HepG2 (cell line): ENCODE measurements around the gene SLC5A5. TPM values are rescaled to one million over a fixed set of nuclear protein-coding genes. Genes with fewer than 3 reads are reported as not detected.
A peak's percentile ranks its signal among the peaks of the same experiment; 100 is the strongest.

Experiments used
- AHR ChIP-seq: IDR thresholded peaks from 2 replicates; pipeline ENCODE4 v1.6.1; 2018; ENCODE audit warnings: missing genetic modification reagents, missing compliant biosample characterization
- ELF1 ChIP-seq: sonication (generic); formaldehyde crosslinking; IDR thresholded peaks from 2 replicates; pipeline ENCODE4 v1.4.0; 2020; ENCODE audit warnings: missing genetic modification reagents
- ELF4 ChIP-seq: sonication (generic); formaldehyde crosslinking; IDR thresholded peaks from 2 replicates; pipeline ENCODE4 v1.5.0; 2020; ENCODE audit warnings: missing genetic modification reagents, mild to moderate bottlenecking, moderate library complexity, borderline replicate concordance
- ETV5 ChIP-seq: IDR thresholded peaks from 2 replicates; pipeline ENCODE4 v1.6.1; 2018; ENCODE audit warnings: missing biosample characterization, missing genetic modification reagents, inconsistent platforms, borderline replicate concordance
- HNRNPUL1 ChIP-seq: fragments of 200-400 bp; formaldehyde crosslinking; IDR thresholded peaks from 2 replicates; pipeline ENCODE4 v1.6.1; 2017; ENCODE audit warnings: low read depth, mild to moderate bottlenecking, low read length, moderate library complexity
- KAT2B ChIP-seq: fragments of 150-350 bp; IDR thresholded peaks from 2 replicates; pipeline ENCODE4 v1.6.1; 2014; ENCODE audit warnings: low read depth, low read length, borderline replicate concordance
- MED8 ChIP-seq: sonication (generic); formaldehyde crosslinking; IDR thresholded peaks from 2 replicates; pipeline ENCODE4 v1.8.1; 2023; ENCODE audit warnings: mild to moderate bottlenecking, missing genetic modification reagents; ENCODE audit not compliant: insufficient replicate concordance
- MLX ChIP-seq: IDR thresholded peaks from 2 replicates; pipeline ENCODE4 v1.6.1; 2016
- NR2C2 ChIP-seq: sonication (generic); formaldehyde crosslinking; IDR thresholded peaks from 2 replicates; pipeline ENCODE4 v1.4.0; 2020; ENCODE audit warnings: missing genetic modification reagents, mild to moderate bottlenecking, moderate library complexity, borderline replicate concordance
- RBAK ChIP-seq: sonication (generic); formaldehyde crosslinking; IDR thresholded peaks from 2 replicates; pipeline ENCODE4 v1.5.1; 2020; ENCODE audit warnings: mild to moderate bottlenecking, missing genetic modification reagents
- REL ChIP-seq: sonication (generic); formaldehyde crosslinking; conservative IDR thresholded peaks from 2 replicates; pipeline ENCODE4 v1.8.0; 2022; ENCODE audit warnings: mild to moderate bottlenecking, missing genetic modification reagents, moderate library complexity
- SNRNP70 ChIP-seq: fragments of 200-400 bp; formaldehyde crosslinking; IDR thresholded peaks from 2 replicates; pipeline ENCODE4 v1.6.1; 2017; ENCODE audit warnings: mild to moderate bottlenecking, low read depth, low read length, moderate library complexity
- ZBTB38 ChIP-seq: sonication (generic); formaldehyde crosslinking; IDR thresholded peaks from 2 replicates; pipeline ENCODE4 v1.5.1; 2020; ENCODE audit warnings: mild to moderate bottlenecking, missing genetic modification reagents
- ZNF225 ChIP-seq: sonication (generic); formaldehyde crosslinking; IDR thresholded peaks from 2 replicates; pipeline ENCODE4 v1.4.0; 2020; ENCODE audit warnings: mild to moderate bottlenecking, missing genetic modification reagents
- ZNF33A ChIP-seq: sonication (generic); formaldehyde crosslinking; IDR thresholded peaks from 2 replicates; pipeline ENCODE4 v1.5.1; 2020; ENCODE audit warnings: missing genetic modification reagents, mild to moderate bottlenecking, moderate library complexity, borderline replicate concordance
- ZNF83 ChIP-seq: sonication (generic); formaldehyde crosslinking; IDR thresholded peaks from 2 replicates; pipeline ENCODE4 v1.4.0; 2020; ENCODE audit warnings: missing genetic modification reagents, mild to moderate bottlenecking, borderline replicate concordance
- ZXDC ChIP-seq: sonication (generic); formaldehyde crosslinking; IDR thresholded peaks from 2 replicates; pipeline ENCODE4 v1.5.0; 2020; ENCODE audit warnings: mild to moderate bottlenecking, missing genetic modification reagents
- polyA plus RNA-seq, 8 experiments: library from polyadenylated mRNA; depleted of rRNA in 3 of 8; stranded (reverse) in 7 of 8; unstranded in 1 of 8; fragments of >200 nt; fragmentation: Illumina TruSeq in 4 of 8; extraction: Trizol in 4 of 8; gene quantifications; 2 replicates each; pipeline versions ENCODE4 v1.2.1 to v1.2.3, GENCODE V29; 2011 to 2016; ENCODE audit warnings: low read depth in 4 of 8, missing spikeins in 1 of 8, mixed read lengths in 1 of 8; ENCODE audit not compliant: insufficient read depth in 1 of 8
- total RNA-seq, 5 experiments: library from RNA; depleted of rRNA; stranded (reverse); fragments of >200 nt; fragmentation: Illumina TruSeq; extraction: Trizol; gene quantifications; 2 replicates each; pipeline ENCODE4 v1.2.3, GENCODE V29; 2016; ENCODE audit warnings: low read depth in 1 of 5
- TF ChIP-seq, protein P1 (sequence below): sonication (generic); formaldehyde crosslinking; IDR thresholded peaks from 2 replicates; pipeline ENCODE4 v1.5.1; 2020; ENCODE audit warnings: mild to moderate bottlenecking, missing genetic modification reagents
- TF ChIP-seq, protein P2 (sequence below): sonication (generic); formaldehyde crosslinking; IDR thresholded peaks from 2 replicates; pipeline ENCODE4 v1.4.0; 2020; ENCODE audit warnings: mild to moderate bottlenecking, missing genetic modification reagents
- TF ChIP-seq, protein P3 (sequence below): sonication (generic); formaldehyde crosslinking; IDR thresholded peaks from 2 replicates; pipeline ENCODE4 v1.4.0; 2020; ENCODE audit warnings: mild to moderate bottlenecking, missing genetic modification reagents

Gene SLC5A5
- total and polyA plus RNA-seq, 2 of the 13 experiments (the other 11 are each of a cell fraction or from before 2014, with no cell fraction given): not detected

DNA sequence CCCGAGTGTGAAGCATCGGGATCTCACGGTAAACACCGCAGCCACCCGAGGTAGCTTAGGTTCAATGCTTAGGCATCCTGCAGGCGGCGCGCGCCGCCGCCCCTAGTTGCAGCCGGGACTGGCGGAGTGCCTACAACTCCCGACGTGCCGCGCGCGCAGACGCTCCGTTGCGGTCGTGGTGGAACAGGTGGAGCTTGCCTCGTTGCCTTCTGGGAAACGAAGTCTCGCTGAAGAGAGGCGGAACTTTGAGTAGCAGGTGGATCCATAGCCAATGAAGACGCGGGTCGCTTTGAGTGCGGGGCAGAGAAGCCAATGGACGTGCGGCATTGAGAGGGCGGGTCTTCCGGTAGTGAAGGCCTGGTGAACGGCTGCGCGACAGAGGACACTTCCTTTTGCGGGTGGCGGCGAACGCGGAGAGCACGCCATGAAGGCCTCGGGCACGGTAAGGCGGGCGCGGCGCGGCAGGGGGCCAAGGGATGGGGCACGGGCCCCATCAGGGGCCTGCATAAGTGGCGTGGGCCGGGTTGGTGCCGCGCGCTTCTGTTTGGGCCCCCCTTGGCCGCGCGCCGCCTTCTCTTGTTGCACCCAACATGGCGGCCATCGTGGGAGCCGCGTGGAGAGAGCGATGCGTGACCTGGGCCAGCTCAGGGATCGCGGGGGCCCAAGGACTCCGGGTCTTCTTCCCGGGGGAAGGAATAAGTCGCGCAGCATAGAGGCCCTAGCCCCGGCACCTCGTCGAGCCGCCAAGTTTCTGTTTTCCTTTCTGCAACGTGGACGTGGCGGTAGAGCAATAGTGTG lies 12.0 kb upstream of the SLC5A5 start, which contains the start of gene RPL18A (continued):
- peak; percentile 41; the same call in 1 of the 2 replicates for TF ChIP-seq ZXDC
- no peak for TF ChIP-seq ZNF83 (CRISPR knock-in tag)
- no peak for TF ChIP-seq SNRNP70
- no peak for TF ChIP-seq KAT2B
- TF ChIP-seq HNRNPUL1: no peak
- no peak for TF ChIP-seq RBAK
- peak; percentile 74; the same call in 1 of the 2 replicates for TF ChIP-seq NR2C2
- TF ChIP-seq ZBTB38 (CRISPR knock-in tag): no peak
- TF ChIP-seq, protein P1, sequence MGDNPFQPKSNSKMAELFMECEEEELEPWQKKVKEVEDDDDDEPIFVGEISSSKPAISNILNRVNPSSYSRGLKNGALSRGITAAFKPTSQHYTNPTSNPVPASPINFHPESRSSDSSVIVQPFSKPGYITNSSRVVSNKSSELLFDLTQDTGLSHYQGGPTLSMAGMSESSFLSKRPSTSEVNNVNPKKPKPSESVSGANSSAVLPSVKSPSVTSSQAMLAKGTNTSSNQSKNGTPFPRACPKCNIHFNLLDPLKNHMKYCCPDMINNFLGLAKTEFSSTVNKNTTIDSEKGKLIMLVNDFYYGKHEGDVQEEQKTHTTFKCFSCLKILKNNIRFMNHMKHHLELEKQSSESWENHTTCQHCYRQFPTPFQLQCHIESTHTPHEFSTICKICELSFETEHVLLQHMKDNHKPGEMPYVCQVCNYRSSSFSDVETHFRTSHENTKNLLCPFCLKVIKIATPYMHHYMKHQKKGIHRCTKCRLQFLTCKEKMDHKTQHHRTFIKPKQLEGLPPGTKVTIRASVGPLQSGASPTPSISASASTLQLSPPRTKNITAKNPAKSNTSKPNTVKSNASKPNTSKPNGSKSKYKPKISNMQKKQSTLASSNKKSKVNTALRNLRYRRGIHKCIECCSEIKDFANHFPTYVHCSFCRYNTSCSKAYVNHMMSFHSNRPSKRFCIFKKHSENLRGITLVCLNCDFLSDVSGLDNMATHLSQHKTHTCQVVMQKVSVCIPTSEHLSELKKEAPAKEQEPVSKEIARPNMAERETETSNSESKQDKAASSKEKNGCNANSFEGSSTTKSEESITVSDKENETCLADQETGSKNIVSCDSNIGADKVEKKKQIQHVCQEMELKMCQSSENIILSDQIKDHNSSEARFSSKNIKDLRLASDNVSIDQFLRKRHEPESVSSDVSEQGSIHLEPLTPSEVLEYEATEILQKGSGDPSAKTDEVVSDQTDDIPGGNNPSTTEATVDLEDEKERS: 0 out of 2 replicates have a peak, but pooled peaks have one; percentile 37
- no peak; the same call in none of the 2 replicates for TF ChIP-seq ETV5 (CRISPR knock-in tag)
- TF ChIP-seq, protein P2, sequence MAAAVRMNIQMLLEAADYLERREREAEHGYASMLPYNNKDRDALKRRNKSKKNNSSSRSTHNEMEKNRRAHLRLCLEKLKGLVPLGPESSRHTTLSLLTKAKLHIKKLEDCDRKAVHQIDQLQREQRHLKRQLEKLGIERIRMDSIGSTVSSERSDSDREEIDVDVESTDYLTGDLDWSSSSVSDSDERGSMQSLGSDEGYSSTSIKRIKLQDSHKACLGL (CRISPR knock-in tag): peak; percentile 80; the same call in 1 of the 2 replicates
- TF ChIP-seq MED8 (CRISPR knock-in tag): peak; percentile 77
- peak; percentile 61; the same call in 1 of the 2 replicates for TF ChIP-seq AHR
- no peak; the same call in 1 of the 2 replicates for TF ChIP-seq ELF4 (CRISPR knock-in tag)
- TF ChIP-seq, protein P3, sequence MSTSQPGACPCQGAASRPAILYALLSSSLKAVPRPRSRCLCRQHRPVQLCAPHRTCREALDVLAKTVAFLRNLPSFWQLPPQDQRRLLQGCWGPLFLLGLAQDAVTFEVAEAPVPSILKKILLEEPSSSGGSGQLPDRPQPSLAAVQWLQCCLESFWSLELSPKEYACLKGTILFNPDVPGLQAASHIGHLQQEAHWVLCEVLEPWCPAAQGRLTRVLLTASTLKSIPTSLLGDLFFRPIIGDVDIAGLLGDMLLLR (CRISPR knock-in tag): 0 out of 2 replicates have a peak, but pooled peaks have one; percentile 17
- TF ChIP-seq MLX (CRISPR knock-in tag): no peak
- TF ChIP-seq ELF1 (CRISPR knock-in tag): peak; percentile 91
- TF ChIP-seq REL (CRISPR knock-in tag): no peak
- TF ChIP-seq ZNF33A: no peak
- peak; percentile 79; the same call in 1 of the 2 replicates for TF ChIP-seq ZNF225 (CRISPR knock-in tag)
